ENCODE measurements around the gene ANO2.

- TF ChIP-seq CTCF (IDR thresholded peaks at IDR 0.05), result no peak
- TF ChIP-seq POLR2A (IDR thresholded peaks at IDR 0.05), result no peak
Observed at GRCh38 chr12:5577741-5578140, 367.3 kb downstream of the ANO2 start.

All from uterus (tissue), 2 donors.